Fibroblast of the aortic adventitia (primary cell): ENCODE results near the gene COG7. TPM values are rescaled to one million over a fixed set of nuclear protein-coding genes. Genes with fewer than 3 reads are reported as not detected.
"Not testable (repeated sequence)": the region's sequence is repeated elsewhere in the genome, so short reads cannot be mapped to it uniquely, and the experiment has no call there.

Experiments
- DNase-seq: peaks from one replicate; pipeline ENCODE4 v3.0.0-alpha.2; 2010; ENCODE audit warnings: low read depth
- H3K4me3 ChIP-seq: 2 replicates; pipeline ENCODE4 v1.5.1; 2011; ENCODE audit warnings: low read depth, mild to moderate bottlenecking, control low read depth, low read length, moderate library complexity
- total RNA-seq: library from RNA; depleted of rRNA; stranded (reverse); fragments of >200 nt; gene quantifications from 2 replicates; pipeline ENCODE4 v1.2.3, GENCODE V29; 2012; ENCODE audit warnings: low replicate concordance
- TF ChIP-seq, protein P1 (sequence below): IDR thresholded peaks from 2 replicates; pipeline ENCODE4 v1.5.1; 2011; ENCODE audit warnings: mild to moderate bottlenecking, low read length, control low read depth, inconsistent platforms; ENCODE audit not compliant: insufficient read depth

The COG7 gene
- total RNA-seq, 1 donor: 18.9 TPM

DNA sequence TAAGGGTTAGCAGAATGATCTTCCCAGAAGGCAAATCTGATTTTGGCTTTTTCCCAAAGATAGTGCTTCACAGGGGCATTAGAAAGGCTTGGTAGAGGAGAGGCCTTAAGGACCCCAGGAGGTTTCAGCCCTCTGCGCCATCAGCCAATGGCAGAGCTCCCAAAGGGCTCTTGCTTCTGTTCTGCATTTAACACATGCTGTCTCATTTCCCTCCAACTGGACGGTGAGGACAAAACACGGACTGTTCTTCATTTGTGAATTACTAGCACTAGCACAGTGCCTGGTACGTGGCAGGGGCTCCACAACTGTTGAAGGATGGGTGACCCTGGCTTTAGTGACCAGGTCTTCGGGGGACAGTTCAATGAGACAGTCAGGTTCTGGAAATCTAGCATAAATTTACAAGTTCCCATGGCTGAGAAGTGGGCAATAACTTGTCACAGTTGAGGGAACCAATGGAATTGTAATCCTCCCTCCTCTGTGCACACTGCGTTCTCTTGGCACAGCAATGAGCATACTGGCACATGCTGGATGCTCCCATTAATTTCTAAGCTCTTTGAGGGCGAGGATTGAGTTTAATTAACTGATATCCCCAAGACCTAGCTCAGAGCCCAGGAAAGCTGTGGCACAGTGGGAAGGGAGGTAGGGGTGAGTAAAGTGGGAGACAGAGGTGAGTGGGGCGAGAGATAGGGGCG is 45.4 kb downstream of the COG7 start:
- no peak overlapping the region for H3K4me3 ChIP-seq
- no peak for DNase-seq
- TF ChIP-seq, protein P1, sequence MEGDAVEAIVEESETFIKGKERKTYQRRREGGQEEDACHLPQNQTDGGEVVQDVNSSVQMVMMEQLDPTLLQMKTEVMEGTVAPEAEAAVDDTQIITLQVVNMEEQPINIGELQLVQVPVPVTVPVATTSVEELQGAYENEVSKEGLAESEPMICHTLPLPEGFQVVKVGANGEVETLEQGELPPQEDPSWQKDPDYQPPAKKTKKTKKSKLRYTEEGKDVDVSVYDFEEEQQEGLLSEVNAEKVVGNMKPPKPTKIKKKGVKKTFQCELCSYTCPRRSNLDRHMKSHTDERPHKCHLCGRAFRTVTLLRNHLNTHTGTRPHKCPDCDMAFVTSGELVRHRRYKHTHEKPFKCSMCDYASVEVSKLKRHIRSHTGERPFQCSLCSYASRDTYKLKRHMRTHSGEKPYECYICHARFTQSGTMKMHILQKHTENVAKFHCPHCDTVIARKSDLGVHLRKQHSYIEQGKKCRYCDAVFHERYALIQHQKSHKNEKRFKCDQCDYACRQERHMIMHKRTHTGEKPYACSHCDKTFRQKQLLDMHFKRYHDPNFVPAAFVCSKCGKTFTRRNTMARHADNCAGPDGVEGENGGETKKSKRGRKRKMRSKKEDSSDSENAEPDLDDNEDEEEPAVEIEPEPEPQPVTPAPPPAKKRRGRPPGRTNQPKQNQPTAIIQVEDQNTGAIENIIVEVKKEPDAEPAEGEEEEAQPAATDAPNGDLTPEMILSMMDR: no peak

DNA sequence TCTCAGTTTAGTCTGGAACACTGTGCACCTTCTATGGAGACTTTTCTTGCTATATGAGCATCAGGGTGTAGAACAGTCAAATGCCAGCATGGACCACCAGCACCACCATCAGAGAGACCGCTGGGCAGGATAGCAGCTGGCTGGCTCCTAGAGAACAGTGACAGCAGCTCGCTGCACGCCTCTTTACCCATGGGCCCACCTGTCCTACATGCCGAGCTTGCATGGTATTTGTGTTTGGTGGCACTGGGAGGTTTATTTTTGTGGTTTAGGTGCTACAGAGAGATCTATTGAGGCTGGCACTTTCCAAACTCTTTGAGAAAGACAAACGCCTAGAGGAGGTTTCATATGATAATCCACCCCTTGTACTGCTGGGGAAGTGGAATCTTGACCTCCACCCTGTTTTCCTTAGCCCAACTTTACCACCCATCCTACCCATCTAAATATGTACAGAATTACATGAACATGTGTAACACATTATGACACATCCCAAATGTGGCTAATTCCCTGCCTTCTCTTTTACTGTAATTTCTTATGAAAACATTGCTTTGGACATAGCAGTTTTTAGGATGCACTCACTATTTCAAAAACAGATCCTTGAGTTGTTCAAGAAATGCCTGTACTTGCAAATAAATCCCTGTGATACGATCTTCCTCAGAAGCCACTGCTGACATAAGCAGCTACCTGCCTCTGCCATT is 46.3 kb downstream of the COG7 start:
- TF ChIP-seq, protein P1: no peak
- DNase-seq: no peak
- no peak overlapping the region for H3K4me3 ChIP-seq

DNA sequence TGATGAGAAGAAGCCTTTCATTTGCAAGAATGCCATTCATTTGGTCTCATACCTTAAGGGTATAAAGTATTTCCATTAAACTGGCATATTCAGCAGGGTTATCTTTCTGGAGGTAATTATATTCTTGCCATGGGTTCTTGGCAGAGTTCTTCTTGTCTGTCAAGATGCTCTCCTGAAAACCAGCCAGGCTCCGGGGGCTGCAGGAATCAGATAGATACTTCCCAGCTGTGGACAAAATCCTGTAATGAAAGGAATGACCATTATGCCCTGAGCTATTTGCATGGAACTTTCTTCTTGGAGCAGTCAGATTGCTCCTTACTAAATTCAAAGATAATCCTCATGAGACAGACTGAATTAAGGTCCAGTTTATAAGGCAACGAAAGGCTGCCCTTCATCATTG is 47.0 kb downstream of the COG7 start:
- TF ChIP-seq, protein P1: no peak
- no peak overlapping the region for H3K4me3 ChIP-seq
- DNase-seq: no peak

DNA sequence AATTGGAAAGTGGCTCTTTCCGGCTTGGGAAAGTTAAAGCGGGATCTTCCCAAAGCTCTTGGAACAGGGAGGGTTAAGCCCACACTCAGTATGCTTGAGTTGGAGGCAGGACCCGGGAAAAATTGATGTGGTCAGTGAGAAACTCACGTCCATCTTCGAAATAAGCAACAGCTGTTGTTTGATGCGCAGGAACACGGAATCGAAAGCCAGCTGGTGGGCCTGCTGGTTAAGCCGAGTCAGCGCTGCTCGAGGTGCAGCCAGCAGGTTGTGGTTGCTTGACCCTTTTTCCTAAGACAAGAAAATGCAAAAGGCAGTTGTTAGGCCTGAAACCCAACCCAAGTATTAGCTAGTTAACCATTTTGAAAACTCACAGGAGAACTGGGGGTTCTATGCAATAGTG is 49.4 kb downstream of the COG7 start:
- no peak overlapping the region for H3K4me3 ChIP-seq
- TF ChIP-seq, protein P1: no peak
- no peak for DNase-seq

DNA sequence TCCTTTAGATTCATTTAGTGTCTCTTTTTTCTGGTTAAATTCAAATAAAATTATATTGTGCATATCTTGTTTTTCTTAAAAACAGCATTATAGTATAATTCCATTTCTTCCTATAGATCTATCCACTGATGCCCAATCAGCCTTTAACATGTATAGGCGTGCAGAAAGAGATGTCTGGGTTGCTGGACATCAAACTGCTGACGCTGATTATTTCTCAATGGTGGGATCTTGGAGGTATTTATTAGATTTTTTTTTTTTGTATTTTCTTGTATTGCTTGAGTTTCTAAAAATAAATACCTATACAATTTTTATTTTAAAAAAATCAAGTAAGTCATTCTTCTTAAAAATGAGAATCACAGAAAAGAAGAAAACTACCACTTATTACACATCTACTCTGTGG is 50.9 kb downstream of the COG7 start:
- H3K4me3 ChIP-seq: no peak overlapping the region
- TF ChIP-seq, protein P1: no peak
- DNase-seq: no peak

DNA sequence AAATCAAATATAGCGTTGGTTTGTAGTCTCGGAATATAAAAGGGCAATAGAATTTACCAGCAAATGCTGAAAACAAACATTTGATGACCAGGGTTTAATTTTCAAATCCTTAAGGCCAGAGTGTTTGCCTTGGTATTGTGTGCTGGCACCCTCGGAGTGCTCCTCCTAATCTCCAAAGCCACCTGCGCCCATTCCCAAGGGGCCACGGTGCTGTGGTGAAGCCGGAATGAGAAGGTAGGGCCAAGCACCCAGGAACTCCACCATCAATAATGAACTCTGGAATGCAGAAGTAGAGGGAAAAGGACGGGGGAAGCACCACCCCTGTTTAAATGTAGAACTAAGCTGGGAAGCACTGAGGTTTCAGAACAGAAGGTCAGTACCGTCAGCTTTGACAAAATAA is 51.9 kb downstream of the COG7 start:
- DNase-seq: no peak
- TF ChIP-seq, protein P1: no peak
- H3K4me3 ChIP-seq: no peak overlapping the region

DNA sequence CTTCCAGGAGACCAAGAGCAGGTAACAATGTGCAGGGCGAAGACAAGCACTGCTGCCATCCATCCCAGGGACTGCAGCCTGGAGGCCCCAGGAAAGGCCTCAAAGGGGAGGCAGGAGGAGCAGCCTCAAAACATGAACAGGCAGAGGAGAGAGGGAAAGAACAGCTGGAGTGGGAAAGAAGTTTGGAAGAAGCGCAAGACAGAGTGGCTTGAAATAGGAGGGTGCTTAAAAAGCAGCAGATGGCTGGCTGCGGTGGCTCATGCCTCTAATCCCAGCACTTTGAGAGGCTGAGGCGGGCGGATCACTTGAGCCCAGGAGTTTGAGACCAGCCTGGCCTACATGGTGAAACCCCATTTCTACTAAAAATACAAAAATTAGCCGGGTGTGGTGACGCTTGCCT is 52.5 kb downstream of the COG7 start:
- DNase-seq, H3K4me3 ChIP-seq: not testable (repeated sequence)
